Mucosa of descending colon (tissue), 3 donors: ENCODE results near the gene MC1R. TPM values are rescaled to one million over a fixed set of nuclear protein-coding genes. Genes with fewer than 3 reads are reported as not detected.
"Not testable (repeated sequence)": the region's sequence is repeated elsewhere in the genome, so short reads cannot be mapped to it uniquely, and the experiment has no call there.

Source experiments
- ATAC-seq: fragments of 200-7000 bp; cut with Tn5 transposase; one replicate; pipeline ENCODE4 v1.9.1; 2020; ENCODE audit warnings: mild to moderate bottlenecking, moderate library complexity
- DNase-seq, 3 donors: peaks; one replicate each; pipeline ENCODE4 v3.0.0-alpha.2; 2020
- H3K36me3 ChIP-seq: fragments of 200-600 bp; one replicate; pipeline ENCODE4 v1.8.0; 2021; ENCODE audit warnings: low read depth, mild to moderate bottlenecking
- H3K4me1 ChIP-seq: fragments of 200-600 bp; one replicate; pipeline ENCODE4 v1.8.0; 2021; ENCODE audit warnings: low read depth, mild to moderate bottlenecking
- H3K4me3 ChIP-seq: fragments of 200-600 bp; one replicate; pipeline ENCODE4 v1.8.0; 2021; ENCODE audit warnings: mild to moderate bottlenecking
- H3K9me3 ChIP-seq: fragments of 200-600 bp; one replicate; pipeline ENCODE4 v1.8.0; 2021; ENCODE audit warnings: mild to moderate bottlenecking
- intact Hi-C, 2 donors: fragments of 100-400 bp; cut with DNase I in 1 of 2; cut with micrococcal nuclease in 1 of 2; formaldehyde crosslinking; loops; one replicate each; pipeline versions ENCODE4 v1.11.0 to v1.11.1; 2022; cut with DNase I, micrococcal nuclease
- total RNA-seq, 3 donors: library from RNA; stranded (reverse); fragmentation: NEBNext Ultra II Directional in 2 of 3; extraction: Animal tissue kit (Norgen Biotek cat#: 25700) in 2 of 3; gene quantifications; one replicate each; pipeline versions ENCODE4 v1.2.1 to v1.2.4, GENCODE V29; 2021 to 2023
- TF ChIP-seq, protein P1 (sequence below): fragments of 200-600 bp; IDR thresholded peaks from one replicate; pipeline ENCODE4 v1.8.0; 2022; ENCODE audit warnings: antibody characterized with exemption, mild to moderate bottlenecking
- donor health status: DM: no; HTN: no; CAD: no; lungs with moderate emphysema.
- donor health status: DM: no; HTN: no; CAD: no.
- donor health status: DM: no; HTN: yes; CAD: no.

Gene MC1R
- total RNA-seq, 3 donors from 2014 or later, result 4.1 to 4.8 (median 4.3) TPM

DNA sequence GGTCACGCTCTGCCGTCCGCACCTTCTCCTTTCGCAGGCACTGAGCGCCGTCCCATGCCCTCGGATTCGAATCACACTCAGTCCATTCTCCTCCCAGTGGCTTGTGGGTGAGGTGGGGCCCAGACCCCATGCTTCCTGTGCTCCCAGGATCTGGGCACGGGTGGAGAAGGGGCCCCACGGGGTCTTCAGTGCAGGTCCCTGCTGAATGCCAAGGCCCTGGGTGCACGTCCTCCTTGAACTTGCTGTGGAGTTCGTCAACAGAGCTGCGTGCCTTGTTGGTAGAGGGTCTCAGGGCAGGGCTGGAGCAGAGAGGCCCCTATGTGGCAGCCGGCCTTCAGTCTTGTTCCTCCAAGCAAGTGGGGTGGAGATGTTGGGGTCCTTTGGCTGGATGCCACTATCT is 7.3 kb upstream of the MC1R start:
- H3K4me3 ChIP-seq, result no peak overlapping the region
- intact Hi-C loops, result no loop called here
- H3K36me3 ChIP-seq, result peaks cover 5% of the 10 kb centered on the region
- no peak for DNase-seq
- no peaks in the 10 kb centered on the region for H3K4me1 ChIP-seq
- no peaks in the 10 kb centered on the region for H3K9me3 ChIP-seq
- TF ChIP-seq, protein P1, sequence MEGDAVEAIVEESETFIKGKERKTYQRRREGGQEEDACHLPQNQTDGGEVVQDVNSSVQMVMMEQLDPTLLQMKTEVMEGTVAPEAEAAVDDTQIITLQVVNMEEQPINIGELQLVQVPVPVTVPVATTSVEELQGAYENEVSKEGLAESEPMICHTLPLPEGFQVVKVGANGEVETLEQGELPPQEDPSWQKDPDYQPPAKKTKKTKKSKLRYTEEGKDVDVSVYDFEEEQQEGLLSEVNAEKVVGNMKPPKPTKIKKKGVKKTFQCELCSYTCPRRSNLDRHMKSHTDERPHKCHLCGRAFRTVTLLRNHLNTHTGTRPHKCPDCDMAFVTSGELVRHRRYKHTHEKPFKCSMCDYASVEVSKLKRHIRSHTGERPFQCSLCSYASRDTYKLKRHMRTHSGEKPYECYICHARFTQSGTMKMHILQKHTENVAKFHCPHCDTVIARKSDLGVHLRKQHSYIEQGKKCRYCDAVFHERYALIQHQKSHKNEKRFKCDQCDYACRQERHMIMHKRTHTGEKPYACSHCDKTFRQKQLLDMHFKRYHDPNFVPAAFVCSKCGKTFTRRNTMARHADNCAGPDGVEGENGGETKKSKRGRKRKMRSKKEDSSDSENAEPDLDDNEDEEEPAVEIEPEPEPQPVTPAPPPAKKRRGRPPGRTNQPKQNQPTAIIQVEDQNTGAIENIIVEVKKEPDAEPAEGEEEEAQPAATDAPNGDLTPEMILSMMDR, result no peak
- ATAC-seq, result no peak

DNA sequence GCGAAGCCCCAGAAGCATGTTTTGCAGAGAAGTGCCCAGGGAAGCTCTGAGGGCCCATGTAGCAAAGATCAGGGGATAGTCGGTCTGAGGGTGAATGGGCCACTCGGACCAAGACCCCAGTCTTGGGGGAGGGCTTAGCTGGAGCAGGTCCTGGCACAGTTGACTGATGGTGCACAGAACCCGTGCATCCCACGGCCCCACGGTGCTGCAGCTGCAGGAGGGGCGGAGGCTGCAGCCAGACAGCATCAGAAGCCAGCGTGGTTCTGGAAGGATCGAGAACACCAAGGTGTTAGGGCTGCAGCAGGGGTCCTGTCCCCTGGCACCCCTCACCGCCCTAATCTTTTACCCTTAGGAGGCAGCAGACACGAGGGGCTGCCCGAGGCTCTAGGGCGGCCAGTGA is 6.5 kb upstream of the MC1R start:
- Histone ChIP-seq H3K9me3 (no peaks in the 10 kb centered on the region), H3K4me3 (no peak overlapping the region), H3K36me3 (no peaks in the 10 kb centered on the region), H3K4me1 (peaks cover under 1% of the 10 kb centered on the region)
- ATAC-seq (no peak), DNase-seq (no peak)
- TF ChIP-seq, protein P1, result no peak
- intact Hi-C loops, result no loop called here

DNA sequence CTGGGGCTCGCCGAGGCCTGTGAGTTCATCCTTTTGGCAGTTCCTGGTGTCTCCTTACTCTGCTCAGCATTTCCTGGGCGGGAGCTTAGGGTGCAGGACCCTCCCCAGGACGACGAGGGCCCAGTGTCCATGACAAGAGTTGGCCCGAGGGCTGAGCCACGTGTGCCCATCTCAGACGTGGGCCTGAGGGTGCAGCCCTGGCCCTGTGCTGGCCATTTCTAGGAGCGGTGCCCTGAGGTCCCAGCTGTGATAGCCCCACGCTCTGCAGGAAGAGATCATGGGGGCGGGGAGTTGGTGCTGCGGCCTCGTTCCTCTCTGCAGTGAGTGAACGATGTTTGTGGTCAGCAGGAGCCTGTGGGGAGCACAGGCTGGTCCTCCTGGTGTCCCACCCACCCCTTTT is 6.0 kb upstream of the MC1R start:
- DNase-seq (peak in 1 of 3 donors; percentile 40), ATAC-seq (no peak)
- Histone ChIP-seq H3K4me1 (peaks cover 5% of the 10 kb centered on the region), H3K36me3 (no peaks in the 10 kb centered on the region), H3K9me3 (no peaks in the 10 kb centered on the region), H3K4me3 (no peak overlapping the region)
- TF ChIP-seq, protein P1, result no peak
- intact Hi-C loops, result no loop called here

DNA sequence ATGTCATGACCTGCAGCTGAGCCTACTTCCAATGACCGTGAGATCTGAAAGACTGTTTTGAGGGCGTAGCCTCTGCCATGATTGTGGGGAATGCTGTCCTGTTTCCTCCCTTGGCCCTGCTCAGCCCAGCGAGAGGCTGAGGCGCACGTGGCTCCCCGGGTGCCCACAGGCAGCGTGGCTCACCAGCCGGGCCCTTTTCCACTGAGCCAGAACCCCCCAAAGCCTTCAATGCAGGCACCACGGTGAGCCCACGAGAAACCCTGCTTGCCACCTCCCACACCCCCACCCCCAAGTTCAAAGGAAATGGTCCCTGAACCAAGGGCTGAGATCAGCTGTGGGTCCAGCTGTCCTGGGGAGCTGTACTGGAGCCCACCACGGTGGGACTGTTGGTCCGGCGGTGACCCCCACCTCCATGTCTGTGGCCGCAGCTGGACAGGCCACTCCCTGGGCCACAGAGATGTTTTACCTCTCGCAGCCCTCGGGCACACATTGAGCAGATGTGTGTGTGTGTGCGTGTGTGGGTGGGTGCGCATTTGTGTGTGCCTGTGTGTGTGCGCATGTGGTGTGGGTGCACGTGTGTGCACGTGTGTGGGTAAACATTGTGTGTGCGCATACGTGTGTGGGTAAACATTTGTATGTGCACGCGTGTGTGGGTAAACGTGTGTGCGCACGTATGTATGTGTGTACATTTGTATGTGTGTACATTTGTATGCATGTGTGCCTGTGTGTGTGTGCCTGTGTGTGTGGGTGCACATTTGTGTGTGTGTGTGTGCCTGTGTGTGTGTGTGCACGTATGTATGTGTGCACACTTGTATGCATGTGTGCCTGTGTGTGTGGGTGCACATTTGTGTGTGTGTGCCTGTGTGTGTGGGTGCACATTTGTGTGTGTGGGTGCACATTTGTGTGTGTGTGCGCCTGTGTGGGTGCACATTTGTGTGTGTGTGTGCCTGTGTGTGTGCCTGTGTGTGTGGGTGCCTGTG is 5.0 kb upstream of the MC1R start:
- intact Hi-C loops, result no loop called here
- Histone ChIP-seq H3K4me3 (no peak overlapping the region), H3K36me3 (no peaks in the 10 kb centered on the region), H3K9me3 (no peaks in the 10 kb centered on the region), H3K4me1 (peaks cover 16% of the 10 kb centered on the region)
- ATAC-seq (no peak), DNase-seq (peak in 1 of 3 donors; percentile 7)
- TF ChIP-seq, protein P1, result no peak

DNA sequence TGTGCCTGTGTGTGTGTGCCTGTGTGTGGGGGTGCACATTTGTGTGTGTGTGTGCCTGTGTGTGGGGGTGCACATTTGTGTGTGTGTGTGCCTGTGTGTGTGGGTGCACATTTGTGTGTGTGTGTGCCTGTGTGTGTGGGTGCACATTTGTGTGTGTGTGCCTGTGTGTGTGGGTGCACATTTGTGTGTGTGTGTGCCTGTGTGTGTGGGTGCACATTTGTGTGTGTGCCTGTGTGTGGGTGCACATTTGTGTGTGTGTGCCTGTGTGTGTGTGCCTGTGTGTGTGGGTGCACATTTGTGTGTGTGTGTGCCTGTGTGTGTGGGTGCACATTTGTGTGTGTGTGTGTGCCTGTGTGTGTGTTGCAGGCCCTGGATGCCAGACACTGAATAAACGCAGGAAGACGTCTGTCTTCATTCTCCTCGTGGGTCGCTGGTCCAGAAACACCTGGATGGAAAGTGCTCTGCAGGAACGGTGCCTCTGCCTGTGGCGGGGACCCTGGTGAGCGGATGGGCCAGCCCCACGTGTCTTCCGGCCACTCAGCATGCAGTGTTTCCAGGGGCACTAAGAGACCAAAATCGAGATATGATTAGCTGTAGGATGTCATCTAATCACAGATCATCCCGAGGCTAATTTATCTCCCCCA is 3.9 kb upstream of the MC1R start:
- ATAC-seq, DNase-seq, H3K4me3 ChIP-seq, H3K9me3 ChIP-seq, H3K36me3 ChIP-seq, intact Hi-C loops: not testable (repeated sequence)
- peaks cover 20% of the 10 kb centered on the region for H3K4me1 ChIP-seq
